ENCODE measurements around the gene IBA57. TPM values are rescaled to one million over a fixed set of nuclear protein-coding genes. Genes with fewer than 3 reads are reported as not detected.

Gene IBA57
- total and polyA plus RNA-seq, 4 donors: 5.8 to 9.9 (median 7.4) TPM

- H3K27me3 ChIP-seq (ENCODE audit: control insufficient read depth, insufficient read depth, low read length): peaks cover 27% of the 10 kb centered on the region
- no peak overlapping the region for H3K27ac ChIP-seq (ENCODE audit: low read depth, low read length)
- H3K36me3 ChIP-seq (ENCODE audit: control insufficient read depth, insufficient read depth, low read length): peaks cover 30% of the 10 kb centered on the region
- DNase-seq (ENCODE audit: low read depth in 4 of 6, low spot score in 6 of 6): no peak
- no peak overlapping the region for H3K4me3 ChIP-seq (ENCODE audit: low read depth, low read length)
- peaks cover 17% of the 10 kb centered on the region for H3K4me1 ChIP-seq (ENCODE audit: control insufficient read depth, insufficient read depth, low read length)
- 79% methylated on average over 16 of the region's 16 CpGs for WGBS (ENCODE audit: insufficient coverage)
- H3K9me3 ChIP-seq (ENCODE audit: control insufficient read depth, insufficient read depth, low read length): no peaks in the 10 kb centered on the region
These were observed 9.7 kb upstream of the IBA57 start for GRCh38 chr1:228155596-228156514.

- Histone ChIP-seq H3K4me3 (ENCODE audit: low read depth, low read length) (no peak overlapping the region), H3K27ac (ENCODE audit: low read depth, low read length) (no peak overlapping the region), H3K9me3 (ENCODE audit: control insufficient read depth, insufficient read depth, low read length) (no peaks in the 10 kb centered on the region), H3K4me1 (ENCODE audit: control insufficient read depth, insufficient read depth, low read length) (peaks cover 10% of the 10 kb centered on the region), H3K36me3 (ENCODE audit: control insufficient read depth, insufficient read depth, low read length) (peaks cover 23% of the 10 kb centered on the region), H3K27me3 (ENCODE audit: control insufficient read depth, insufficient read depth, low read length) (peaks cover 30% of the 10 kb centered on the region)
- WGBS (ENCODE audit: insufficient coverage): 81% methylated on average over 9 of the region's 9 CpGs
- DNase-seq (ENCODE audit: low read depth in 4 of 6, low spot score in 6 of 6): no peak
These were observed 9.1 kb upstream of the IBA57 start for GRCh38 chr1:228156515-228156881.

- H3K27ac ChIP-seq (ENCODE audit: low read depth, low read length): no peak overlapping the region
- peaks cover 17% of the 10 kb centered on the region for H3K36me3 ChIP-seq (ENCODE audit: control insufficient read depth, insufficient read depth, low read length)
- no peaks in the 10 kb centered on the region for H3K9me3 ChIP-seq (ENCODE audit: control insufficient read depth, insufficient read depth, low read length)
- 83% methylated on average over 24 of the region's 24 CpGs for WGBS (ENCODE audit: insufficient coverage)
- DNase-seq (ENCODE audit: low read depth in 4 of 6, low spot score in 6 of 6): no peak
- peaks cover 7% of the 10 kb centered on the region for H3K4me1 ChIP-seq (ENCODE audit: control insufficient read depth, insufficient read depth, low read length)
- H3K4me3 ChIP-seq (ENCODE audit: low read depth, low read length): no peak overlapping the region
- H3K27me3 ChIP-seq (ENCODE audit: control insufficient read depth, insufficient read depth, low read length): peaks cover 34% of the 10 kb centered on the region
These were observed 8.5 kb upstream of the IBA57 start for GRCh38 chr1:228156941-228157728.

DNA sequence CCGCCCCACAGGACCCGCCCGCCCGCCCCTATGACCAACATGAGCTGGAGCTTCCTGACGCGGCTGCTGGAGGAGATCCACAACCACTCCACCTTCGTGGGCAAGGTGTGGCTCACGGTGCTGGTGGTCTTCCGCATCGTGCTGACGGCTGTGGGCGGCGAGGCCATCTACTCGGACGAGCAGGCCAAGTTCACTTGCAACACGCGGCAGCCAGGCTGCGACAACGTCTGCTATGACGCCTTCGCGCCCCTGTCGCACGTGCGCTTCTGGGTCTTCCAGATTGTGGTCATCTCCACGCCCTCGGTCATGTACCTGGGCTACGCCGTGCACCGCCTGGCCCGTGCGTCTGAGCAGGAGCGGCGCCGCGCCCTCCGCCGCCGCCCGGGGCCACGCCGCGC is 7.9 kb upstream of the IBA57 start:
- no peak for DNase-seq (ENCODE audit: low read depth in 4 of 6, low spot score in 6 of 6)
- H3K4me1 ChIP-seq (ENCODE audit: control insufficient read depth, insufficient read depth, low read length): peaks cover 13% of the 10 kb centered on the region
- WGBS (ENCODE audit: insufficient coverage): 50% methylated on average over 38 of the region's 43 CpGs

GRCh38 chr1:228158151-228159007 is 7.2 kb upstream of the IBA57 start:
- H3K4me3 ChIP-seq (ENCODE audit: low read depth, low read length): no peak overlapping the region
- peaks cover 14% of the 10 kb centered on the region for H3K4me1 ChIP-seq (ENCODE audit: control insufficient read depth, insufficient read depth, low read length)
- no peak for DNase-seq (ENCODE audit: low read depth in 4 of 6, low spot score in 6 of 6)
- peaks cover 9% of the 10 kb centered on the region for H3K36me3 ChIP-seq (ENCODE audit: control insufficient read depth, insufficient read depth, low read length)
- no peak overlapping the region for H3K27ac ChIP-seq (ENCODE audit: low read depth, low read length)
- peaks cover 36% of the 10 kb centered on the region for H3K27me3 ChIP-seq (ENCODE audit: control insufficient read depth, insufficient read depth, low read length)
- H3K9me3 ChIP-seq (ENCODE audit: control insufficient read depth, insufficient read depth, low read length): no peaks in the 10 kb centered on the region
- WGBS (ENCODE audit: insufficient coverage): 9% methylated on average over 98 of the region's 98 CpGs

More for the DNA sequence above, 7.9 kb upstream of the IBA57 start:
- no peaks in the 10 kb centered on the region for H3K9me3 ChIP-seq (ENCODE audit: control insufficient read depth, insufficient read depth, low read length)
- peaks cover 12% of the 10 kb centered on the region for H3K36me3 ChIP-seq (ENCODE audit: control insufficient read depth, insufficient read depth, low read length)
- no peak overlapping the region for H3K27ac ChIP-seq (ENCODE audit: low read depth, low read length)
- no peak overlapping the region for H3K4me3 ChIP-seq (ENCODE audit: low read depth, low read length)
- H3K27me3 ChIP-seq (ENCODE audit: control insufficient read depth, insufficient read depth, low read length): peaks cover 34% of the 10 kb centered on the region

DNA sequence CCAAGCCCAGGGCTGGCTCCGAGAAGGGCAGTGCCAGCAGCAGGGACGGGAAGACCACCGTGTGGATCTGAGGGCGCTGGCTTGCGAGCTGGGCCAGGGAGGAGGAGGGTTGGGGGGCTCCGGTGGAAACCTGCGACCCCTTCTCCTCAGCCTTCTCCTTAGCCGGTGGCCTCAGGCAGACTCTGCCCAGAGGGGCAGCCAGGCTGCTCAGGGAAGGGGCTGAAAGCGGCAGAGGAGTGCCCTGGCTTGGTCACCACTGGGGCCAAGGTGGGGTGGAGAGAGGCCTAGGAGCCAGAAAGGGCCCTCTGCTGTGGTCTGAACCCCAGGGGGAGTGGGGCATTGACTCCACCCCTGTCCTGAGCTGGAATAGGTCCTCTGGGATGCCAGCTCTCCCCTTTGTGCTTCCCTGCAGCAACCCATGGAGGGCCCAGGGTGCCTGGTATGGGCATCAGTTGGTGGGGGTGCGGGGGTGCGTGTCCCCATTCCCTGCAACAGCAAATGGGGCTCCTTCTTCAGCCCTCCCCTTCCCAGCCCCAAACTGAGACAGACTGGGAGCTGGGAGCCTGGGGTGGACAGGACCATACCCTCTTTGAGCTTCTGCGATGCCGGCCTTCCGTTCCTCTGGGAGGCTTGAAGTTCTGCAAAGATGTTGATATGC is 6.5 kb upstream of the IBA57 start:
- Histone ChIP-seq H3K9me3 (ENCODE audit: control insufficient read depth, insufficient read depth, low read length) (no peaks in the 10 kb centered on the region), H3K27me3 (ENCODE audit: control insufficient read depth, insufficient read depth, low read length) (peaks cover 36% of the 10 kb centered on the region), H3K4me1 (ENCODE audit: control insufficient read depth, insufficient read depth, low read length) (peaks cover 18% of the 10 kb centered on the region), H3K36me3 (ENCODE audit: control insufficient read depth, insufficient read depth, low read length) (peaks cover 11% of the 10 kb centered on the region), H3K27ac (ENCODE audit: low read depth, low read length) (no peak overlapping the region), H3K4me3 (ENCODE audit: low read depth, low read length) (no peak overlapping the region)
- 74% methylated on average over 13 of the region's 14 CpGs for WGBS (ENCODE audit: insufficient coverage)
- no peak for DNase-seq (ENCODE audit: low read depth in 4 of 6, low spot score in 6 of 6)

GRCh38 chr1:228160201-228160761 is 5.3 kb upstream of the IBA57 start:
- no peak overlapping the region for H3K4me3 ChIP-seq (ENCODE audit: low read depth, low read length)
- WGBS (ENCODE audit: insufficient coverage): 79% methylated on average over 15 of the region's 15 CpGs
- H3K4me1 ChIP-seq (ENCODE audit: control insufficient read depth, insufficient read depth, low read length): peaks cover 26% of the 10 kb centered on the region
- no peaks in the 10 kb centered on the region for H3K9me3 ChIP-seq (ENCODE audit: control insufficient read depth, insufficient read depth, low read length)
- DNase-seq (ENCODE audit: low read depth in 4 of 6, low spot score in 6 of 6): no peak
- no peak overlapping the region for H3K27ac ChIP-seq (ENCODE audit: low read depth, low read length)
- H3K36me3 ChIP-seq (ENCODE audit: control insufficient read depth, insufficient read depth, low read length): peaks cover 12% of the 10 kb centered on the region
- peaks cover 36% of the 10 kb centered on the region for H3K27me3 ChIP-seq (ENCODE audit: control insufficient read depth, insufficient read depth, low read length)

- H3K9me3 ChIP-seq (ENCODE audit: control insufficient read depth, insufficient read depth, low read length): no peaks in the 10 kb centered on the region
- DNase-seq (ENCODE audit: low read depth in 4 of 6, low spot score in 6 of 6): no peak
- H3K4me3 ChIP-seq (ENCODE audit: low read depth, low read length): no peak overlapping the region
- H3K36me3 ChIP-seq (ENCODE audit: control insufficient read depth, insufficient read depth, low read length): peaks cover 11% of the 10 kb centered on the region
- peaks cover 36% of the 10 kb centered on the region for H3K27me3 ChIP-seq (ENCODE audit: control insufficient read depth, insufficient read depth, low read length)
- WGBS (ENCODE audit: insufficient coverage): 47% methylated on average over 4 of the region's 7 CpGs
- H3K4me1 ChIP-seq (ENCODE audit: control insufficient read depth, insufficient read depth, low read length): peaks cover 28% of the 10 kb centered on the region
- H3K27ac ChIP-seq (ENCODE audit: low read depth, low read length): no peak overlapping the region
These were observed 4.2 kb upstream of the IBA57 start for GRCh38 chr1:228161362-228161761.

Data from spinal cord (tissue), 10 donors.